CD4-positive, alpha-beta memory T cell (primary cell): ENCODE data around the gene FBXO41. TPM values are rescaled to one million over a fixed set of nuclear protein-coding genes. Genes with fewer than 3 reads are reported as not detected.

ENCODE experiments used
- CTCF ChIA-PET: fragments of 350-600 bp; sonication (Branson Sonifier 250); formaldehyde crosslinking; loops from one replicate; lab custom pipeline; 2021; ENCODE audit warnings: inconsistent platforms; ENCODE audit not compliant: partially characterized antibody; lab: Charles Lee
- POLR2A ChIA-PET: fragments of 350-600 bp; sonication (Branson Sonifier 250); formaldehyde crosslinking; loops from one replicate; lab custom pipeline; 2021; ENCODE audit not compliant: partially characterized antibody; lab: Charles Lee
- DNase-seq, 5 donors: peaks; one replicate each; pipeline versions ENCODE4 v3.0.0 to v3.0.0-alpha.2; 2020 to 2022; ENCODE audit warnings: mixed read lengths in 1 of 5
- H3K27ac ChIP-seq: one replicate; pipeline ENCODE4 v1.7.0; 2013; ENCODE audit warnings: low read depth, low read length
- H3K27me3 ChIP-seq: 2 replicates; pipeline ENCODE4 v1.7.0; 2013; ENCODE audit warnings: mild to moderate bottlenecking, low read length, moderate library complexity; ENCODE audit not compliant: insufficient read depth
- H3K36me3 ChIP-seq: 2 replicates; pipeline ENCODE4 v1.7.0; 2013; ENCODE audit warnings: mild to moderate bottlenecking, low read length, moderate library complexity; ENCODE audit not compliant: insufficient read depth
- H3K4me1 ChIP-seq: 2 replicates; pipeline ENCODE4 v1.7.0; 2013; ENCODE audit warnings: mild to moderate bottlenecking, low read length, moderate library complexity; ENCODE audit not compliant: insufficient read depth
- H3K4me3 ChIP-seq, 2 donors: one replicate each; pipeline ENCODE4 v1.7.0; 2013; ENCODE audit warnings: low read length in 2 of 2, mild to moderate bottlenecking in 1 of 2
- H3K9me3 ChIP-seq, 2 donors: one replicate each; pipeline ENCODE4 v1.7.0; 2013; ENCODE audit warnings: low read length in 2 of 2, control low read depth in 1 of 2; ENCODE audit not compliant: control insufficient read depth in 1 of 2
- H3K27ac Mint-ChIP-seq, 7 donors: one replicate each; pipeline ENCODE4 v1.8.0; 2020 to 2021; ENCODE audit warnings: mixed read lengths in 7 of 7, mild to moderate bottlenecking in 6 of 7, inconsistent platforms in 3 of 7, moderate library complexity in 3 of 7
- H3K27me3 Mint-ChIP-seq, 2 donors: one replicate each; pipeline ENCODE4 v1.8.0; 2020 to 2021; ENCODE audit warnings: mixed read lengths in 2 of 2
- H3K36me3 Mint-ChIP-seq, 2 donors: one replicate each; pipeline ENCODE4 v1.8.0; 2020 to 2021; ENCODE audit warnings: mixed read lengths in 2 of 2, inconsistent platforms in 1 of 2, mild to moderate bottlenecking in 1 of 2
- H3K4me1 Mint-ChIP-seq, 4 donors: one replicate each; pipeline ENCODE4 v1.8.0; 2020 to 2021; ENCODE audit warnings: mixed read lengths in 4 of 4, mild to moderate bottlenecking in 1 of 4
- H3K4me3 Mint-ChIP-seq, 8 donors: one replicate each; pipeline ENCODE4 v1.8.0; 2020 to 2021; ENCODE audit warnings: mixed read lengths in 8 of 8, mild to moderate bottlenecking in 7 of 8, moderate library complexity in 6 of 8, inconsistent platforms in 3 of 8
- H3K9me3 Mint-ChIP-seq, 8 donors: one replicate each; pipeline ENCODE4 v1.8.0; 2020 to 2021; ENCODE audit warnings: mixed read lengths in 8 of 8, mild to moderate bottlenecking in 5 of 8, inconsistent platforms in 3 of 8, moderate library complexity in 1 of 8
- intact Hi-C: fragments of 100-400 bp; cut with micrococcal nuclease; formaldehyde crosslinking; loops from one replicate; pipeline ENCODE4 v1.15.1; 2023
- polyA plus RNA-seq, 2 donors: library from polyadenylated mRNA; unstranded; fragments of 300-500 nt; fragmentation: Illumina TruSeq; gene quantifications; one replicate each; pipeline ENCODE4 v1.2.3, GENCODE V29; 2021
- total RNA-seq, 2 experiments: library from RNA; stranded (reverse); gene quantifications; one replicate each; pipeline ENCODE4 v1.2.3, GENCODE V29; 2021

FBXO41 gene
- total and polyA plus RNA-seq, 4 experiments from 2014 or later, result 1.6 to 11.4 (median 9.8) TPM; not detected in 1

DNA sequence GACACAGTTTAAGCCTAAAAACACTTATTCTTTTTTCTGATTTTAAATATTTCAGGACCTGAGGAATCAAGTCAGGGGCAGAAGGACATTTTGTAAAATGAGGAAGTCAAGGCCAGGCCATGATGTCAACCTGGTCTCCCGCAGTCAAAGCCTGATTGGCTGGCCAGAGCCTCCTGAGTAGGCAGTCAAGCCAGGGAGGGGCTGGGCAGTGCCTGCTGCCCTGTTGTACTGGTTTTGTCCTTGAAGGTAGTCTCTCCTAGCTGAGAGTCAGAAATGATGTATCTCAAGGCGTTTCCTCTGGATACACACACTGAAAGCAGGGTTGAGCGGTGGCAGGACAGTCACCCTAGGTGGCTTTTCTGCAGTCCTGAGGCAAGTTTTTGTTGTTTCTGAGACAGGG lies 30.4 kb downstream of the FBXO41 start:
- H3K27me3 Mint-ChIP-seq, result no peaks in the 10 kb centered on the region
- peaks cover 1 to 21% (median 5%) of the 10 kb centered on the region in 4 donors for H3K4me1 Mint-ChIP-seq
- DNase-seq, result no peak
- intact Hi-C loops, result no loop called here
- peaks cover 42% of the 10 kb centered on the region for H3K36me3 ChIP-seq
- POLR2A ChIA-PET, result interaction anchor here (1.8 kb wide), 1 partner anchor 19 kb away, joined by 11 read pairs; the partner anchor contains the start of gene CCT7
- H3K9me3 Mint-ChIP-seq, result peaks cover 0 to 2% (median 0%) of the 10 kb centered on the region in 8 donors
- peaks cover 38 to 48% of the 10 kb centered on the region in 2 donors for H3K36me3 Mint-ChIP-seq
- peaks cover 8% of the 10 kb centered on the region for H3K4me1 ChIP-seq
- CTCF ChIA-PET, result interaction anchor here (1.4 kb wide), 1 partner anchor 18 kb away, joined by 3 read pairs; no protein-coding TSS in a partner anchor
- H3K4me3 Mint-ChIP-seq, result no peak overlapping the region
- no peak overlapping the region for H3K4me3 ChIP-seq
- no peak overlapping the region for H3K27ac ChIP-seq
- H3K27me3 ChIP-seq, result no peaks in the 10 kb centered on the region
- no peaks in the 10 kb centered on the region for H3K9me3 ChIP-seq
- no peak overlapping the region for H3K27ac Mint-ChIP-seq

DNA sequence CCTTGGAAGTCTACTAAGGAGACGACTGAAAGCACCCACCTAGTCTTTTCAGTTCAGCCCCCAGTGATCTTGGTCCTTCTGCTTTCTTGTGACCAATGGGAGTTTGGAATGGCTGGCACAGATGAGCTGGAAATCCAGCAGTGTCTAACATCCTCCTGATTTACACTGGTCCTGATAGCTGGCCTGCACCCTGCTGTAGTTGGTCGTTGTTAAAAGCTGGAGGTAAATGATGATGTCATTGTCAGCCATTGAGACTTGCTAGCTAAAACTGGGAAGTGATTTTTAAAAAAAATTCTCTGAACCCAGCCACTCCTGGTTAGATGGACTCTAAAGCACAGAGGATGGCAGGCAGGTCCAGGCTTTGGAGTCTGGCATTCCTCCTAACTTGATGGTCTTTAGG lies 30.9 kb downstream of the FBXO41 start:
- ChIA-PET POLR2A (interaction anchor here (1.8 kb wide), 1 partner anchor 19 kb away, joined by 11 read pairs; the partner anchor contains the start of gene CCT7), CTCF (interaction anchor here (1.4 kb wide), 1 partner anchor 18 kb away, joined by 3 read pairs; no protein-coding TSS in a partner anchor)
- H3K9me3 Mint-ChIP-seq, result peaks cover 0 to 2% (median 0%) of the 10 kb centered on the region in 8 donors
- Histone ChIP-seq H3K9me3 (no peaks in the 10 kb centered on the region), H3K4me1 (peaks cover 8% of the 10 kb centered on the region), H3K4me3 (no peak overlapping the region), H3K36me3 (peaks cover 47% of the 10 kb centered on the region), H3K27me3 (no peaks in the 10 kb centered on the region), H3K27ac (no peak overlapping the region)
- H3K27me3 Mint-ChIP-seq, result no peaks in the 10 kb centered on the region
- no peak overlapping the region for H3K27ac Mint-ChIP-seq
- DNase-seq, result no peak
- intact Hi-C loops, result no loop called here
- peaks cover 1 to 21% (median 5%) of the 10 kb centered on the region in 4 donors for H3K4me1 Mint-ChIP-seq
- H3K4me3 Mint-ChIP-seq, result no peak overlapping the region
- peaks cover 41 to 53% of the 10 kb centered on the region in 2 donors for H3K36me3 Mint-ChIP-seq

DNA sequence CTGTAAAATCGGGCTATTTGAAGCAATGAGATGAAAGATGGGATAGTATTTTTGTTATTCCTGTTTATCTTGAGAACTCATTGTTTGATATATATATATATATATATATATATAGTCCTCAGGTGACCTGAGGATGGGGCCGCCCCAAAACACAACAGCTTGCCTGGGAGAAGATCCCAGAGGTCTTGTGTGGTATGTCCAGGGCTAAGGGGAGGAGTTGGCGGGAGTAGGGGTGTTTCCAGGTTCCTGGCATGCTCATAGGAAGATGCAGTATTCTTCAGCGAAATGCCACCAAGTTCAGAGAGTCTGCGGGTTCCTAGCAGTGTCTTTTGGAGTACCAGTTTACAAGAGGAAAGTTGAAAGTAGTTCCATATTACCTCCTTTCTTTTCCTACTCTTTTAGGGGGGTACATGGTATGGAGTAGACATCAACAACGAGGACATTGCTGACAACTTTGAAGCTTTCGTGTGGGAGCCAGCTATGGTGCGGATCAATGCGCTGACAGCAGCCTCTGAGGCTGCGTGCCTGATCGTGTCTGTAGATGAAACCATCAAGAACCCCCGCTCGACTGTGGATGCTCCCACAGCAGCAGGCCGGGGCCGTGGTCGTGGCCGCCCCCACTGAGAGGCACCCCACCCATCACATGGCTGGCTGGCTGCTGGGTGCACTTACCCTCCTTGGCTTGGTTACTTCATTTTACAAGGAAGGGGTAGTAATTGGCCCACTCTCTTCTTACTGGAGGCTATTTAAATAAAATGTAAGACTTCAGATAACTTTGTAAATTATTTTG lies 31.8 kb downstream of the FBXO41 start:
- intact Hi-C loops, result no loop called here
- H3K27me3 Mint-ChIP-seq, result no peaks in the 10 kb centered on the region
- ChIA-PET CTCF (no interaction called here), POLR2A (no interaction called here)
- H3K9me3 ChIP-seq, result no peaks in the 10 kb centered on the region
- peaks cover 0 to 2% (median 0%) of the 10 kb centered on the region in 8 donors for H3K9me3 Mint-ChIP-seq
- H3K4me3 Mint-ChIP-seq, result no peak overlapping the region
- H3K36me3 ChIP-seq, result peaks cover 54% of the 10 kb centered on the region
- H3K4me3 ChIP-seq, result no peak overlapping the region
- no peak overlapping the region for H3K27ac Mint-ChIP-seq
- H3K27me3 ChIP-seq, result no peaks in the 10 kb centered on the region
- no peak for DNase-seq
- peaks cover 46 to 63% of the 10 kb centered on the region in 2 donors for H3K36me3 Mint-ChIP-seq
- no peaks in the 10 kb centered on the region for H3K4me1 ChIP-seq
- peaks cover 0 to 16% (median under 1%) of the 10 kb centered on the region in 4 donors for H3K4me1 Mint-ChIP-seq
- H3K27ac ChIP-seq, result no peak overlapping the region

DNA sequence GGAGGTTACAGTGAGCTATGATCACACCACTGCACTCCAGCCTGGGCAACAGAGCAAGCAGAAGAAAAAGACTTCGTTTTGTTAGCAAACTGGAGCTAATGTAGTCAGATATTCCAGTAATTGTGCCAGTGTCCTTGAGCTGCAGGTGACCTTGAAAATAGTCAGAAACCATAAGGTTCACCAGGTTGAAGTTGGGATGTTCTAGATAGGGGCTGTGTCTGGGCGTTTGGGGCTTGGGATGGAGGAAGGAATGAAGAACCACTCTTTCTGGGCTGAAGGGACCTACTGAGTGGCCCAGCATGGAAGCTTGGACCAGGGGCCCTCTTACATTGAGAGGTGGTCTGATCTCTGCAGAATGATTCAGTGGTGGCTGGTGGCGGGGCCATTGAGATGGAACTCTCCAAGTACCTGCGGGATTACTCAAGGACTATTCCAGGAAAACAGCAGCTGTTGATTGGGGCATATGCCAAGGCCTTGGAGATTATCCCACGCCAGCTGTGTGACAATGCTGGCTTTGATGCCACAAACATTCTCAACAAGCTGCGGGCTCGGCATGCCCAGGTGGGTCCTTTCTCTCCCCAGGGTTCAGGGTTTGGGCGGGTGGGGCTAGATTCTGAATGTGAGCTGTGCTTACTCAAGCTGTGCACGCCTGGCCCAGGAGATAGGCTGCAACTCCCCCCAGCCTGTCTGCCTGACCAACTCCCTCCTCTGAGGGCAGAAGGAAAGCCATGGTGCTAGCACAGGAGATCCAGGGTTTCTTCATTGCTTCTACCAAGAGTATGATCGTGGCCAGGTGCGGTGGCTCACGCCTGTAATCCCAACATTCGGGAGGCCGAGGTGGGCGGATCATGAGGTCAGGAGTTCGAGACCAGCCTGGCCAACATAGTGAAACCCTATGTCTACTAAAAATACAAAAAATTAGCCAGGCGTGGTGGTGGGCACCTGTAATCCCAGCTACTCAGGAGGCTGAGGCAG lies 33.1 kb downstream of the FBXO41 start:
- Histone ChIP-seq H3K9me3 (no peaks in the 10 kb centered on the region), H3K27me3 (no peaks in the 10 kb centered on the region), H3K36me3 (peaks cover 67% of the 10 kb centered on the region), H3K4me1 (no peaks in the 10 kb centered on the region), H3K4me3 (no peak overlapping the region), H3K27ac (no peak overlapping the region)
- H3K9me3 Mint-ChIP-seq, result peaks cover 0 to 2% (median 0%) of the 10 kb centered on the region in 8 donors
- intact Hi-C loops, result no loop called here
- H3K4me3 Mint-ChIP-seq, result no peak overlapping the region
- ChIA-PET POLR2A (no interaction called here), CTCF (interaction anchor here (1.6 kb wide), 1 partner anchor 38 kb away, joined by 8 read pairs; the partner anchor contains the start of gene SMYD5)
- no peak overlapping the region for H3K27ac Mint-ChIP-seq
- peaks cover 0 to 3% (median 1%) of the 10 kb centered on the region in 4 donors for H3K4me1 Mint-ChIP-seq
- H3K27me3 Mint-ChIP-seq, result no peaks in the 10 kb centered on the region
- DNase-seq, result no peak
- peaks cover 58 to 76% of the 10 kb centered on the region in 2 donors for H3K36me3 Mint-ChIP-seq

DNA sequence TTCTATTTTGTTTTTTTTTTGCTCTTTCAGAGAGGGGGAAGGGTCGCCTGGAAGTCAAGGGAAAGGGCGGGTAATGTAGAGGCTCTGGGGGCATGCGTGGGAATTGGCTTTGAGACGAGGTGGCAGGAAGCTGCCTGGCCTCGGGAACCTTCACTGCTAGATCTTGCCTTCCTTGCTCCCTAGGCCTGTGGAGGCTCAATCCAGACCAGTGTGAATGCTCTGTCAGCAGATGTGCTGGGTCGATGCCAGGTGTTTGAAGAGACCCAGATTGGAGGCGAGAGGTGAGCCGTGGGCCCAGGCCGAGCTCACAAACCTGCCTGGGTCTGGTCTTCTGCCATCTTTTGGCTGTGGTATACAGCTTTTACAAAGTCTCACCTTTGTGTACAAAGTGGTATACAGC lies 34.6 kb downstream of the FBXO41 start:
- intact Hi-C loops, result no loop called here
- ChIA-PET POLR2A (no interaction called here), CTCF (no interaction called here)
- H3K27me3 ChIP-seq, result no peaks in the 10 kb centered on the region
- no peaks in the 10 kb centered on the region for H3K9me3 ChIP-seq
- H3K4me1 Mint-ChIP-seq, result peaks cover 0 to 6% (median 0%) of the 10 kb centered on the region in 4 donors
- H3K4me3 ChIP-seq, result no peak overlapping the region
- no peak for DNase-seq
- peak overlapping the region in 2 of 7 donors; percentile 49 to 51 for H3K27ac Mint-ChIP-seq
- H3K4me1 ChIP-seq, result no peaks in the 10 kb centered on the region
- no peaks in the 10 kb centered on the region for H3K27me3 Mint-ChIP-seq
- no peak overlapping the region for H3K4me3 Mint-ChIP-seq
- peaks cover 82% of the 10 kb centered on the region for H3K36me3 ChIP-seq
- H3K27ac ChIP-seq, result no peak overlapping the region
- H3K36me3 Mint-ChIP-seq, result peaks cover 67 to 91% of the 10 kb centered on the region in 2 donors
- no peaks in the 10 kb centered on the region for H3K9me3 Mint-ChIP-seq

DNA sequence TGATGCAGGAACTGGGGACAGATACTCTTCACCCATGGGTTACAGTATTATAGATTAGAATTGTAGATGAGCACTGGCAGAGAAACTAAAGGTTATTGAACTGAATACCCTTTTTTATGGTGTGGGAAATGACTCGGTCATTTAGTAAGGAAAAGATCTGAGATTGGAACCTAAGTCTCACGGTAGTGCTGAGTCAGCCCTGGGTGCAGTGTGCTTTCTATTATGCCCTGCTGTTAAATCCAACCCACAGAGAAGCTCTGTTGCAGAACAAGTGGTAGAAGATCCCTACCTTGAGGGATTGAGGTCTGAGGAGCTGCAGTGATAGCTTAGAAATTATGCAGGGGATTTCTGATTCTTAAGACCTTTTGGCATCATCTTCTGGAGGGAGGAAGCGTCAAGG lies 37.4 kb downstream of the FBXO41 start:
- H3K4me1 Mint-ChIP-seq, result peaks cover 0 to 6% (median 3%) of the 10 kb centered on the region in 4 donors
- no peak overlapping the region for H3K4me3 Mint-ChIP-seq
- ChIA-PET CTCF (interaction anchor here (2.3 kb wide), 1 partner anchor 43 kb away, joined by 6 read pairs; no protein-coding TSS in a partner anchor), POLR2A (interaction anchor here (1.0 to 1.1 kb wide), 2 partner anchors 11 to 13 kb away, joined by 3 to 4 read pairs; partner anchors contain the start of gene CCT7)
- no peak for DNase-seq
- H3K27me3 Mint-ChIP-seq, result no peaks in the 10 kb centered on the region
- H3K27ac Mint-ChIP-seq, result peak overlapping the region in 3 of 7 donors; percentile 24 to 70 (median 57)
- intact Hi-C loops, result no loop called here
- H3K27ac ChIP-seq, result no peak overlapping the region
- H3K36me3 Mint-ChIP-seq, result peaks cover 58 to 87% of the 10 kb centered on the region in 2 donors
- peaks cover 90% of the 10 kb centered on the region for H3K36me3 ChIP-seq
- no peaks in the 10 kb centered on the region for H3K27me3 ChIP-seq
- H3K4me3 ChIP-seq, result no peak overlapping the region
- H3K9me3 Mint-ChIP-seq, result no peaks in the 10 kb centered on the region
- H3K4me1 ChIP-seq, result no peaks in the 10 kb centered on the region
- no peaks in the 10 kb centered on the region for H3K9me3 ChIP-seq
